ENCODE results near the gene UBE2Q2. TPM values are rescaled to one million over a fixed set of nuclear protein-coding genes. Genes with fewer than 3 reads are reported as not detected.
"Not testable (repeated sequence)": the region's sequence is repeated elsewhere in the genome, so short reads cannot be mapped to it uniquely, and the experiment has no call there.

Gene UBE2Q2
- total RNA-seq, 1 donor from 2014 or later: 21.2 TPM

- intact Hi-C loops (cut with micrococcal nuclease): no loop called here
- no peak for DNase-seq
- ATAC-seq: no peak
Measured at GRCh38 chr15:75905231-75905630, 62.0 kb downstream of the UBE2Q2 start.

- intact Hi-C loops (cut with micrococcal nuclease); ATAC-seq; DNase-seq: not testable (repeated sequence)
Measured at GRCh38 chr15:75910355-75910754, 67.1 kb downstream of the UBE2Q2 start.

- intact Hi-C loops (cut with micrococcal nuclease): no loop called here
- ATAC-seq (no peak), DNase-seq (no peak)
Measured at GRCh38 chr15:75916978-75917377, 73.7 kb downstream of the UBE2Q2 start.

GRCh38 chr15:75918135-75918534 lies 74.9 kb downstream of the UBE2Q2 start:
- ATAC-seq (no peak), DNase-seq (no peak)
- intact Hi-C loops (cut with micrococcal nuclease): no loop called here

- DNase-seq: no peak
- no peak for ATAC-seq
- intact Hi-C loops (cut with micrococcal nuclease): no loop called here
Measured at GRCh38 chr15:75920079-75920478, 76.8 kb downstream of the UBE2Q2 start.

GRCh38 chr15:75921732-75922703 lies 78.8 kb downstream of the UBE2Q2 start:
- ATAC-seq (peak; percentile 75), DNase-seq (no peak)
- intact Hi-C loops (cut with micrococcal nuclease): no loop called here

- ATAC-seq (no peak), DNase-seq (no peak)
- intact Hi-C loops (cut with micrococcal nuclease): no loop called here
Measured at GRCh38 chr15:75923756-75924155, 80.5 kb downstream of the UBE2Q2 start.

GRCh38 chr15:75924576-75924975 lies 81.3 kb downstream of the UBE2Q2 start:
- intact Hi-C loops (cut with micrococcal nuclease): no loop called here
- ATAC-seq (no peak), DNase-seq (no peak)

- DNase-seq (no peak), ATAC-seq (no peak)
- intact Hi-C loops (cut with micrococcal nuclease): no loop called here
Measured at GRCh38 chr15:75925440-75925839, 82.2 kb downstream of the UBE2Q2 start.

GRCh38 chr15:75926931-75927330 lies 83.7 kb downstream of the UBE2Q2 start:
- intact Hi-C loops (cut with micrococcal nuclease): no loop called here
- DNase-seq (no peak), ATAC-seq (no peak)

- DNase-seq (no peak), ATAC-seq (no peak)
- intact Hi-C loops (cut with micrococcal nuclease): no loop called here
Measured at GRCh38 chr15:75927601-75928000, 84.4 kb downstream of the UBE2Q2 start.

GRCh38 chr15:75928680-75929608 lies 85.7 kb downstream of the UBE2Q2 start:
- ATAC-seq: no peak
- intact Hi-C loops (cut with micrococcal nuclease): no loop called here

GRCh38 chr15:75929799-75930565 lies 86.7 kb downstream of the UBE2Q2 start:
- no peak for DNase-seq
- ATAC-seq: no peak
- intact Hi-C loops (cut with micrococcal nuclease): no loop called here

More at GRCh38 chr15:75928680-75929608, 85.7 kb downstream of the UBE2Q2 start:
- no peak for DNase-seq

- ATAC-seq: no peak
- intact Hi-C loops (cut with micrococcal nuclease): no loop called here
Measured at GRCh38 chr15:75930866-75931265, 87.6 kb downstream of the UBE2Q2 start.

GRCh38 chr15:75942464-75942863 lies 99.2 kb downstream of the UBE2Q2 start:
- intact Hi-C loops (cut with micrococcal nuclease): no loop called here
- DNase-seq: no peak
- no peak for ATAC-seq

More at GRCh38 chr15:75930866-75931265, 87.6 kb downstream of the UBE2Q2 start:
- no peak for DNase-seq

GRCh38 chr15:75943246-75943645 lies 100.0 kb downstream of the UBE2Q2 start:
- no peak for ATAC-seq
- intact Hi-C loops (cut with micrococcal nuclease): no loop called here
- DNase-seq: no peak

- DNase-seq: no peak
- no peak for ATAC-seq
- intact Hi-C loops (cut with micrococcal nuclease): no loop called here
Measured at GRCh38 chr15:75943713-75944215, 100.5 kb downstream of the UBE2Q2 start.

- no peak for DNase-seq
- intact Hi-C loops (cut with micrococcal nuclease): no loop called here
Measured at GRCh38 chr15:75945953-75946352, 102.7 kb downstream of the UBE2Q2 start.

GRCh38 chr15:75947092-75947491 lies 103.8 kb downstream of the UBE2Q2 start:
- intact Hi-C loops (cut with micrococcal nuclease): no loop called here
- DNase-seq (no peak), ATAC-seq (no peak)

More at GRCh38 chr15:75945953-75946352, 102.7 kb downstream of the UBE2Q2 start:
- ATAC-seq: no peak

Data from left ventricle myocardium superior (tissue), 1 donor.